Measurements from ENCODE around the gene WDR59. TPM values are rescaled to one million over a fixed set of nuclear protein-coding genes. Genes with fewer than 3 reads are reported as not detected.
"Not testable (repeated sequence)": the region's sequence is repeated elsewhere in the genome, so short reads cannot be mapped to it uniquely, and the experiment has no call there.

WDR59 gene
- total RNA-seq, 1 donor from 2014 or later = 64.0 TPM

- no peak overlapping the region for H3K4me3 ChIP-seq
- Mint-ChIP-seq H3K36me3 (peaks cover 24% of the 10 kb centered on the region), H3K4me1 (no peaks in the 10 kb centered on the region), H3K27me3 (ENCODE audit: insufficient read depth, low read depth) (no peaks in the 10 kb centered on the region), H3K9me3 (no peaks in the 10 kb centered on the region), H3K4me3 (no peak overlapping the region), H3K27ac (no peak overlapping the region)
- TF ChIP-seq CTCF (IDR thresholded peaks at IDR 0.05) = no peak
- TF ChIP-seq EZH2phosphoT487 (IDR thresholded peaks at IDR 0.05) = no peak
- TF ChIP-seq EZH2 (IDR thresholded peaks at IDR 0.05) = no peak
- H3K9me3 ChIP-seq (ENCODE audit: low read depth) = no peaks in the 10 kb centered on the region
- no peaks in the 10 kb centered on the region for H3K4me1 ChIP-seq
- no peak for DNase-seq (ENCODE audit: low spot score)
- H3K27ac ChIP-seq = no peak overlapping the region
- H3K4me2 ChIP-seq = no peak overlapping the region
- no peaks in the 10 kb centered on the region for H3F3A ChIP-seq (ENCODE audit: low read depth)
- no peaks in the 10 kb centered on the region for H3K27me3 ChIP-seq
- no peak overlapping the region for H3K9ac ChIP-seq
- H3K79me2 ChIP-seq (ENCODE audit: low read depth) = no peaks in the 10 kb centered on the region
- H4K20me1 ChIP-seq (ENCODE audit: low read depth) = no peaks in the 10 kb centered on the region
- H2AFZ ChIP-seq (replicated peaks) = no peak overlapping the region
- H3K36me3 ChIP-seq = peaks cover 9% of the 10 kb centered on the region
Measured at GRCh38 chr16:74921051-74921450, 63.9 kb downstream of the WDR59 start.

- Mint-ChIP-seq H3K27me3 (ENCODE audit: insufficient read depth, low read depth) (no peaks in the 10 kb centered on the region), H3K36me3 (peaks cover 66% of the 10 kb centered on the region), H3K27ac (peak overlapping the region; percentile 46), H3K4me3 (no peak overlapping the region), H3K4me1 (no peaks in the 10 kb centered on the region), H3K9me3 (peaks cover 28% of the 10 kb centered on the region)
- Histone ChIP-seq H3K36me3 (peaks cover 26% of the 10 kb centered on the region), H3K9me3 (ENCODE audit: low read depth) (no peaks in the 10 kb centered on the region), H3K79me2 (ENCODE audit: low read depth) (no peaks in the 10 kb centered on the region), H3K27ac (no peak overlapping the region), H3F3A (ENCODE audit: low read depth) (no peaks in the 10 kb centered on the region), H3K4me1 (no peaks in the 10 kb centered on the region), H3K4me3 (no peak overlapping the region), H3K27me3 (no peaks in the 10 kb centered on the region), H2AFZ (replicated peaks) (no peak overlapping the region), H3K4me2 (no peak overlapping the region), H4K20me1 (ENCODE audit: low read depth) (no peaks in the 10 kb centered on the region), H3K9ac (no peak overlapping the region)
- no peak for TF ChIP-seq EZH2 (IDR thresholded peaks at IDR 0.05)
- no peak for TF ChIP-seq CTCF (IDR thresholded peaks at IDR 0.05)
- no peak for TF ChIP-seq EZH2phosphoT487 (IDR thresholded peaks at IDR 0.05)
- no peak for DNase-seq (ENCODE audit: low spot score)
Measured at GRCh38 chr16:74909665-74910064, 75.3 kb downstream of the WDR59 start.

DNA sequence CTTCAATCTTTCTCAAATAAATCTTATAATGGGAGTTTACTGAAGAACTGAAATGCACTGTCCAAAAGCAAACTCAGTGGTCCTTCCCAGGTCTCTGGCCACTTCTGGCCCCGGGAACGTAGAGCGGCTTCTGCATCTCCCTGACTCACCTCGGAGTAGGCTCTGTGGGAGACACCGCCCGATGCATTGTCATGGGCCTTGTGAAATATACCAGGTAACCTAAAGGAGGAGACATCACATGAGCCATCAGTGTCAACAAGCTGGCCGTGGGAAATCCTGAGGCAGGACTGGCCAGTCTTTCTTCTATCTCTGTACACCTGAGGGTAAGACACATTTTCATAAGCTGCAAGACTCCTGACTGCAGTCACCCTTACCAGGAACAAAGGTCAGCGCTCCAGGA is 76.2 kb downstream of the WDR59 start:
- H3K27ac Mint-ChIP-seq; H3K9ac ChIP-seq; H3K27ac ChIP-seq; H3K4me1 Mint-ChIP-seq; H2AFZ ChIP-seq (replicated peaks); H3K4me2 ChIP-seq; H3K27me3 Mint-ChIP-seq (ENCODE audit: insufficient read depth, low read depth); H3K4me3 Mint-ChIP-seq; H3K27me3 ChIP-seq; H3K4me3 ChIP-seq; H3F3A ChIP-seq (ENCODE audit: low read depth); H3K4me1 ChIP-seq; H3K9me3 ChIP-seq (ENCODE audit: low read depth); H3K79me2 ChIP-seq (ENCODE audit: low read depth); DNase-seq (ENCODE audit: low spot score); H4K20me1 ChIP-seq (ENCODE audit: low read depth): not testable (repeated sequence)
- peaks cover 57% of the 10 kb centered on the region for H3K36me3 Mint-ChIP-seq
- peaks cover 19% of the 10 kb centered on the region for H3K36me3 ChIP-seq
- peaks cover 23% of the 10 kb centered on the region for H3K9me3 Mint-ChIP-seq

DNA sequence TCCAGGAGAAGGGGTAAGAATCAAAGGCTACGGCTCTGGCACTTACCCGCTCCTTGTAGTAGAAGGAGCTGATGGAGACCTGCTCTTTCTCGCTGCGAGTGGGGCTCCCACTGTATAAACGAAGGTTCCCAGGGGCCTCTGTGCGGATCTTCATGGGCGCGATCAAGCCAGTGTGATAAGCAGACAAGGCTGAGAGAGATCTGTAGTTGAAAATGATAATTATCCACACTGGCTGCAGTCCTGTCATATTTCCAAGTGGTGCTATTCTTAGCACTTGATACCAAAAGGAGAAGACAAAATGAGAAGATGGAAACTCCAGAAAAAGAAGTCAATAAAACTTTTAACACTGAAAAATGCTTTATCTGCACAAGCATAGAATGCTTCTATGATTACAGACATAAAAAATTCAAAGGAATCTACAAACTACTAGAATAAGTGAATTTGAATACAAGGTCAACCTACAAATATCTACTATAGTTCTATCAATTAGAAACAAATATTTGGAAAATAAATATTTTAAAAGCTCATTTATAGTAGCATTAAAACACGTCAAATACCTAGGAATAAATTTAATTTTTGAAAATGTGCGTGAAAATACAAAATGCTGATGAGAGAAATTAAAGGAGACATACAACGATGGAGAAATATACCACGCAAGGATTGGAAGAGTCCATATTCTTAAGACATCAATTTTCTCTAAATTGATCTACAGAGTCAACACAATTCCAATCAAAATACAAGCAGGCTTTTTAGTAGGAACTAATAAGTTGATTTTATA is 80.8 kb downstream of the WDR59 start:
- Histone ChIP-seq H3K79me2 (ENCODE audit: low read depth) (no peaks in the 10 kb centered on the region), H3K36me3 (no peaks in the 10 kb centered on the region), H3K9me3 (ENCODE audit: low read depth) (no peaks in the 10 kb centered on the region), H2AFZ (replicated peaks) (no peak overlapping the region), H4K20me1 (ENCODE audit: low read depth) (no peaks in the 10 kb centered on the region), H3K27ac (no peak overlapping the region), H3K4me2 (no peak overlapping the region), H3K4me1 (peaks cover 8% of the 10 kb centered on the region), H3K27me3 (no peaks in the 10 kb centered on the region), H3K4me3 (no peak overlapping the region), H3F3A (ENCODE audit: low read depth) (no peaks in the 10 kb centered on the region), H3K9ac (no peak overlapping the region)
- Mint-ChIP-seq H3K9me3 (peaks cover 4% of the 10 kb centered on the region), H3K27me3 (ENCODE audit: insufficient read depth, low read depth) (no peaks in the 10 kb centered on the region), H3K4me3 (no peak overlapping the region), H3K36me3 (peaks cover 43% of the 10 kb centered on the region), H3K4me1 (no peaks in the 10 kb centered on the region), H3K27ac (no peak overlapping the region)
- TF ChIP-seq CTCF (IDR thresholded peaks at IDR 0.05) (no peak), EZH2phosphoT487 (IDR thresholded peaks at IDR 0.05) (no peak), EZH2 (IDR thresholded peaks at IDR 0.05) (no peak)
- DNase-seq (ENCODE audit: low spot score) = no peak

Measured in neural progenitor cell (in vitro differentiated cells).